HEK293T (cell line): ENCODE data around the gene SLITRK5.

Experiments used
- CTCF ChIA-PET: fragments of 350-600 bp; formaldehyde crosslinking; extraction: SDS; loops from one replicate; lab custom pipeline; 2021; ENCODE audit warnings: antibody characterized with exemption, inconsistent platforms; lab: Yijun Ruan, JAX
- POLR2A ChIA-PET: fragments of 350-600 bp; formaldehyde crosslinking; extraction: SDS; loops from one replicate; lab custom pipeline; 2020; ENCODE audit warnings: antibody characterized with exemption, inconsistent platforms; lab: Yijun Ruan, JAX
- DNase-seq: peaks from one replicate; pipeline ENCODE4 v3.0.0; 2012; ENCODE audit warnings: mixed read lengths; ENCODE audit errors: extremely low spot score
- ARNT ChIP-seq: fragments of 450-650 bp; IDR thresholded peaks from 2 replicates; pipeline ENCODE4 v1.6.1; 2017; ENCODE audit warnings: mild to moderate bottlenecking
- BHLHE40 ChIP-seq: fragments of 450-650 bp; IDR thresholded peaks from 2 replicates; pipeline ENCODE4 v1.6.1; 2016; ENCODE audit warnings: mild to moderate bottlenecking, moderate library complexity, borderline replicate concordance
- CTBP1 ChIP-seq: fragments of 450-650 bp; IDR thresholded peaks from 2 replicates; pipeline ENCODE4 v1.6.1; 2016; ENCODE audit warnings: borderline replicate concordance
- ELF4 ChIP-seq: fragments of 450-650 bp; IDR thresholded peaks from 2 replicates; pipeline ENCODE4 v1.6.1; 2017; ENCODE audit warnings: antibody characterized with exemption
- FOXA1 ChIP-seq: fragments of 450-650 bp; IDR thresholded peaks from 2 replicates; pipeline ENCODE4 v1.6.1; 2016; ENCODE audit warnings: mild to moderate bottlenecking
- FOXK2 ChIP-seq: fragments of 450-650 bp; IDR thresholded peaks from 2 replicates; pipeline ENCODE4 v1.6.1; 2016; ENCODE audit warnings: mild to moderate bottlenecking
- FOXM1 ChIP-seq: fragments of 450-650 bp; IDR thresholded peaks from 2 replicates; pipeline ENCODE4 v1.6.1; 2017; ENCODE audit warnings: mild to moderate bottlenecking, borderline replicate concordance
- HDGF ChIP-seq: fragments of 450-650 bp; IDR thresholded peaks from 2 replicates; pipeline ENCODE4 v1.6.1; 2017; ENCODE audit warnings: antibody characterized with exemption, borderline replicate concordance
- L3MBTL2 ChIP-seq: fragments of 450-650 bp; conservative IDR thresholded peaks from 2 replicates; pipeline ENCODE4 v1.6.1; 2016; ENCODE audit warnings: mild to moderate bottlenecking
- LEF1 ChIP-seq: fragments of 450-650 bp; IDR thresholded peaks from 2 replicates; pipeline ENCODE4 v1.6.1; 2017; ENCODE audit warnings: mild to moderate bottlenecking, borderline replicate concordance
- NFRKB ChIP-seq: fragments of 450-650 bp; IDR thresholded peaks from 2 replicates; pipeline ENCODE4 v1.6.1; 2016; ENCODE audit warnings: mild to moderate bottlenecking, moderate library complexity
- SP1 ChIP-seq: fragments of 450-650 bp; IDR thresholded peaks from 2 replicates; pipeline ENCODE4 v1.6.1; 2017
- SUZ12 ChIP-seq: fragments of 450-650 bp; IDR thresholded peaks from 2 replicates; pipeline ENCODE4 v1.6.1; 2016; ENCODE audit warnings: mild to moderate bottlenecking
- TARDBP ChIP-seq: fragments of 450-650 bp; IDR thresholded peaks from 2 replicates; pipeline ENCODE4 v1.6.1; 2016
- ZNF384 ChIP-seq: fragments of 450-650 bp; IDR thresholded peaks from 2 replicates; pipeline ENCODE4 v1.6.1; 2016
- TF ChIP-seq, protein P1 (sequence below): fragments of 450-650 bp; IDR thresholded peaks from 2 replicates; pipeline ENCODE4 v1.6.1; 2016

SLITRK5 gene

GRCh38 chr13:87676254-87677042 is 5.3 kb downstream of the SLITRK5 start:
- DNase-seq, result no peak
- ChIA-PET POLR2A (no interaction called here), CTCF (no interaction called here)
- TF ChIP-seq FOXA1 (no peak), SUZ12 (no peak), NFRKB (no peak), TARDBP (no peak), ZNF384 (no peak), LEF1 (no peak), FOXM1 (no peak), SP1 (no peak), FOXK2 (no peak), ARNT (no peak), L3MBTL2 (no peak), BHLHE40 (no peak), HDGF (no peak), CTBP1 (no peak), ELF4 (no peak)
- TF ChIP-seq, protein P1, sequence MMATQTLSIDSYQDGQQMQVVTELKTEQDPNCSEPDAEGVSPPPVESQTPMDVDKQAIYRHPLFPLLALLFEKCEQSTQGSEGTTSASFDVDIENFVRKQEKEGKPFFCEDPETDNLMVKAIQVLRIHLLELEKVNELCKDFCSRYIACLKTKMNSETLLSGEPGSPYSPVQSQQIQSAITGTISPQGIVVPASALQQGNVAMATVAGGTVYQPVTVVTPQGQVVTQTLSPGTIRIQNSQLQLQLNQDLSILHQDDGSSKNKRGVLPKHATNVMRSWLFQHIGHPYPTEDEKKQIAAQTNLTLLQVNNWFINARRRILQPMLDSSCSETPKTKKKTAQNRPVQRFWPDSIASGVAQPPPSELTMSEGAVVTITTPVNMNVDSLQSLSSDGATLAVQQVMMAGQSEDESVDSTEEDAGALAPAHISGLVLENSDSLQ, result no peak

GRCh38 chr13:87677043-87677495 is 5.9 kb downstream of the SLITRK5 start:
- POLR2A ChIA-PET, result no interaction called here
- TF ChIP-seq FOXK2 (no peak), ELF4 (no peak), LEF1 (no peak), BHLHE40 (no peak), HDGF (no peak), CTBP1 (no peak), FOXM1 (no peak), NFRKB (no peak), SUZ12 (no peak)
- DNase-seq, result no peak
- CTCF ChIA-PET, result no interaction called here

DNA sequence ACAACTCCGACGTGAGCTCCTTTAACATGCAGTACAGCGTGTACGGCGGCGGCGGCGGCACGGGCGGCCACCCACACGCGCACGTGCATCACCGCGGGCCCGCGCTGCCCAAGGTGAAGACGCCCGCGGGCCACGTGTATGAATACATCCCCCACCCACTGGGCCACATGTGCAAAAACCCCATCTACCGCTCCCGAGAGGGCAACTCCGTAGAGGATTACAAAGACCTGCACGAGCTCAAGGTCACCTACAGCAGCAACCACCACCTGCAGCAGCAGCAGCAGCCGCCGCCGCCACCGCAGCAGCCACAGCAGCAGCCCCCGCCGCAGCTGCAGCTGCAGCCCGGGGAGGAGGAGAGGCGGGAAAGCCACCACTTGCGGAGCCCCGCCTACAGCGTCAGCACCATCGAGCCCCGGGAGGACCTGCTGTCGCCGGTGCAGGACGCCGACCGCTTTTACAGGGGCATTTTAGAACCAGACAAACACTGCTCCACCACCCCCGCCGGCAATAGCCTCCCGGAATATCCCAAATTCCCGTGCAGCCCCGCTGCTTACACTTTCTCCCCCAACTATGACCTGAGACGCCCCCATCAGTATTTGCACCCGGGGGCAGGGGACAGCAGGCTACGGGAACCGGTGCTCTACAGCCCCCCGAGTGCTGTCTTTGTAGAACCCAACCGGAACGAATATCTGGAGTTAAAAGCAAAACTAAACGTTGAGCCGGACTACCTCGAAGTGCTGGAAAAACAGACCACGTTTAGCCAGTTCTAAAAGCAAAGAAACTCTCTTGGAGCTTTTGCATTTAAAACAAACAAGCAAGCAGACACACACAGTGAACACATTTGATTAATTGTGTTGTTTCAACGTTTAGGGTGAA is 6.6 kb downstream of the SLITRK5 start:
- ChIA-PET POLR2A (no interaction called here), CTCF (no interaction called here)
- peak; percentile 49 for DNase-seq

DNA sequence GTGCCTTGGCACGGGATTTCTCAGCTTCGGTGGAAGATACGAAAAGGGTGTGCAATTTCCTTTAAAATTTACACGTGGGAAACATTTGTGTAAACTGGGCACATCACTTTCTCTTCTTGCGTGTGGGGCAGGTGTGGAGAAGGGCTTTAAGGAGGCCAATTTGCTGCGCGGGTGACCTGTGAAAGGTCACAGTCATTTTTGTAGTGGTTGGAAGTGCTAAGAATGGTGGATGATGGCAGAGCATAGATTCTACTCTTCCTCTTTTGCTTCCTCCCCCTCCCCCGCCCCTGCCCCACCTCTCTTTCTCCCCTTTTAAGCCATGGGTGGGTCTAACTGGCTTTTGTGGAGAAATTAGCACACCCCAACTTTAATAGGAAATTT is 7.2 kb downstream of the SLITRK5 start:
- ChIA-PET CTCF (no interaction called here), POLR2A (no interaction called here)
- TF ChIP-seq ELF4 (no peak), TARDBP (no peak), FOXA1 (no peak), ZNF384 (no peak), FOXM1 (no peak), ARNT (no peak), SP1 (no peak), BHLHE40 (no peak), LEF1 (no peak), HDGF (no peak), NFRKB (no peak), FOXK2 (no peak), SUZ12 (no peak), L3MBTL2 (no peak), CTBP1 (no peak)
- TF ChIP-seq, protein P1, result no peak
- no peak for DNase-seq

More for the DNA sequence above, 6.6 kb downstream of the SLITRK5 start:
- TF ChIP-seq L3MBTL2 (peak; percentile 47), LEF1 (no peak), FOXK2 (no peak), ZNF384 (no peak), HDGF (no peak), CTBP1 (no peak), BHLHE40 (no peak)
- TF ChIP-seq, protein P1, result no peak

DNA sequence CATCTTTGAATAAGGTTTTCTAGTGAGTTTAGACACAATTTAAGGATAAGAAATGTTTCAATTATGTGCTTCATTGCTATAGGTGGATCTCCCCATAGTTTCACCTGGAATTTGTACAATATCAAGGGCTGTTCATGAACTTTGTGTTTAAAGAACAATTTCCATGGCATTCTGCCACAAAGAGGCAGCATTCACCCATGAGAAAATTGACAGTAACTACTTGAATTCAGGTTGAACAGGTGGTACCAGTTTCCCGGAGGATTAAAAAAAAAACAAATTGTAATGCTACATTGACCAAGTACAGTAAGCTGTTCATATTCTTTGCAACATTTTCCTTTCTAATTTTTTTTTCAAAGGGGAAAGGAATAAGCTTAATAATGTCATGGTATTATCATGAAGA is 9.1 kb downstream of the SLITRK5 start:
- TF ChIP-seq ZNF384, result 0 out of 2 replicates have a peak, but pooled peaks have one; percentile 17
- TF ChIP-seq NFRKB, result no peak
- TF ChIP-seq, protein P1, result no peak
- TF ChIP-seq ARNT, result no peak
- no peak for TF ChIP-seq CTBP1
- TF ChIP-seq ELF4, result no peak
- no peak for DNase-seq
- CTCF ChIA-PET, result interaction anchor here (0.7 to 0.9 kb wide), 2 partner anchors 9 to 645 kb away, joined by 3 to 6 read pairs; partner anchors contain the start of gene SLITRK5
- POLR2A ChIA-PET, result no interaction called here
